ENCODE measurements around the gene NFASC.

The NFASC gene

DNA sequence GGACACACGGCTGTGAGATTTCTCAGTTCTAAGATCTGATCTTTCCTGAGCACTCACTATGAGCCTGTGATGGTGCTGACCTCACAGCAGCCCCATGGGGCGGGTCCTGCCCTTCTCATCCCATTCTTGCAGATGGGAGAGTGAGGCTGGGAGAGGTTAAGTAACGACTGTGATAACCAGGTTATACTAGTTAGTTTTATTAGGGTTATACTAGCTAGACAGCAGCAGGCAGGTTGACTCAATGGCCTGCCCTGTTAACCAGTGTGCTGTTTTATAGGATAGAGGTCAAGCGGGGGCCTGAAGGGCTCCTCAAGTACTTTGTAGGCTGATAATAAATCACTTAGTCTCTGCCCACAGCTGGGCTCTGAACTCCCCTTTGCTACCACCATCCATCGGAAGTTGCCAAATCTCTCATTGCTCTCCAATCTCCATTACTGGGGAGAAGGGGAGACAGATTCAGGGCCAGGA lies 177.1 kb downstream of the NFASC start:
- DNase-seq, result no peak

DNA sequence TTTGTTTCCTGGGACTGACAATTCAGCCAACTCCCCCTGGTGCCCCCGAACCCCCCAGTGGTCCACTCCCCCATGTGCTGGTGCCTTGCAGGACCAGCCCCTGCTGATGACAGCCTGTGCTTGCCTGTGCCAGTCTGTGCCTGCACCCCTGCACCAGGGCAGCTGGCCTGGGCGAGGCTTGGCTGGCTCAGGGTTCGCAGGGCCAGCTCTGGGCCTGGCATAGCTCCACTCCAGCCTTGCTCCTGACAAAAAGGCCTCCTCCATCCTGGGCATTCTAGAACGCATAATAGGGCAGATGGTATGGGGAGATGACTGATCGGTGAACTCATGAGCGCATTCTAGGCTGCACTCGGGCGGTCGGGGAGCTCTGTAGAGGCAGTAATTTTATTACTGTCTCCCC lies 177.7 kb downstream of the NFASC start:
- DNase-seq, result no peak

DNA sequence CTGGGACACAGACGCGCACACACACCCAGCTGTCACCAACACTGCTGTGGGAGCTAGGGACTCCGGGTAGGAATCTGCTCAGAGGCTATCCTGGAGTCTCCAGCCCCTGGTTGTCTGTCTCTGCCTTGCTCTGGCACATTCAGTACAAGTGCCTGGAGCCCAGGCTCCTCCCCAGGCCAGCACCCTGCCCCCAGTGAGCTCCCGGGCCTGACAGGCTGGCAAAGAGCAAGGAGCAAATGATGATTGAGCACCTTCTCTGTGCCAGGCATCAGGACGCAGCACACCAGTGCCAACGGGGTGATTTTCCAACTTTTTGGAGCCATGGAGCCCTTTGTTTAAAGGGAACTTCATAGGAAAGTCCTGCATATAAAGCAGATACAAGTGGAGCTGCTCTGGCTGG lies 178.8 kb downstream of the NFASC start:
- no peak for DNase-seq

DNA sequence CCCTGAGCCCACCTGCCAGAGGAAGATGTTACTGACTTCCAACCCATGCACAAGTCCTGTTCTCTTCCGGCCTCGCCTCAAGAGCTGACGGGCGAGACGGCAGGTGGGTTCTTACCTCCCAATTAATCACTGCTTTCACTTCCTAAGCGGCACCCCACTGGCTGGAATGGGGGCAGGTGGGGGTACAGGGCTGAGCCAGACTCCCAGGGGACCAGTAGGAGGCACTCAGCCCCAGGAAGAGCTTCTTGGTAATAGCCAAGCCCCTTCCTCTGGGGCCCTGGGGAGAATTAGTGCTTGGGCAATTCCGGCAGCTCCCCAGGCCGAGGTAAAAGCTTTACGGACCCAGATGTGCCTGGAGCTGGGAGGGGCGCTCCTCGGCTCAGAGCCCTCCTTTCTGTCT lies 182.0 kb downstream of the NFASC start:
- no peak for DNase-seq

DNA sequence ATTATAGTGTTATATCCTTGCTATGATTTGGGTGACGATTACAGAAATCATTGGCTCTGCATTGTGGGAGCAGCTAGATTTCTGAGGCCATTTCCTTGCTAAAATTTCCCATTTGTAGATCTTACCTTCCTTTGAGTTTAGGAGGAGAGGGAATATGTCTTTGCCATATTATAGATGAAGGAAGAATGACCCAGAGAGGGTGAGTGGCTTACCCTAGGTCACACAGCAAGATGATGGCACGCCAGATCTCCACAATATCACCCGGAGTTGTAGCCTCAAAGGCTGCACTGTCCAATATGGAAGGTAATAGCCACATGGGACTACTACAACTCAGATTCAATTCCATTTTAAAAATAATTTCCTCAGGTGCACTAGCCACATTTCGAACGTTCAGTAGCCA lies 182.6 kb downstream of the NFASC start:
- no peak for DNase-seq

DNA sequence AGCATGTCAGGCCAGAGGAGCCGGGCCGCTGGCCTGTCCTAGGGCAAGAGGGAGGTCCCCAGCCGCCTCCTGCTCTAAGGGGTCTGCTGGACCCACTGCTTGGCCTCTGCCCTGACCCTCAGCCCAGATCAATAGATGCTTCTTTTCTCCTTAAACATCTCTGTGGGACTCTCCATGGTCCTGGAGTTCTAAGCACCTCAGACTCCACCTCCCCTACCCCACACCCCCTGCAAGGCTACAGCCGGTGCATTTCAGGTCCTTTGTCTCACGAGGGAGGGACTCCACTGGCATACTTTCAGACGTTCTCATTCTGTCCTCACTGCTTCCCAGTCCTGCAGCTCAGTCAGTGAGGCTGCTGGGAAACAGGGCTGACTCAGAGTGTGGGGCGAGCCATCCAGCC lies 183.4 kb downstream of the NFASC start:
- no peak for DNase-seq

DNA sequence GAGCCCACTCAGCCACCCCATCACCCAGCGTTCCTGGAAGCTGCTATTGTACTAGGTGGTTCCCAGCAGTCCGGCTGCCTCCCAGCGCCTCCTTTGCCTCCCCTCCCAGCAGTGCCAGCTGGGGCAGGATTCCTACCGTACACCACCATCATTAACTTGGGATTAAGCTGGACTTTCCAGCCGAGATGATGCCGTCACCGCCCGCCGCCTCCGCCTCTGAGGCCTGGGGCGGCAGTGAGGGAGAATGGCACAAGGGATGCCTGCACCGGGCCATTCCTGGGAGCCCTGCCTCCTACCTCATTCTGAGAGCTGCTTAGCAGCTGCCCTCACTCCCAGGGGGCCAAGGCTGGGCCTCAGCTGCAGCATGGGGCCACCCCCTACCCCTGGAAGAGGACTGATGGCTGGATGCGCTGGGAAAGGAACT lies 185.5 kb downstream of the NFASC start:
- DNase-seq, result no peak

DNA sequence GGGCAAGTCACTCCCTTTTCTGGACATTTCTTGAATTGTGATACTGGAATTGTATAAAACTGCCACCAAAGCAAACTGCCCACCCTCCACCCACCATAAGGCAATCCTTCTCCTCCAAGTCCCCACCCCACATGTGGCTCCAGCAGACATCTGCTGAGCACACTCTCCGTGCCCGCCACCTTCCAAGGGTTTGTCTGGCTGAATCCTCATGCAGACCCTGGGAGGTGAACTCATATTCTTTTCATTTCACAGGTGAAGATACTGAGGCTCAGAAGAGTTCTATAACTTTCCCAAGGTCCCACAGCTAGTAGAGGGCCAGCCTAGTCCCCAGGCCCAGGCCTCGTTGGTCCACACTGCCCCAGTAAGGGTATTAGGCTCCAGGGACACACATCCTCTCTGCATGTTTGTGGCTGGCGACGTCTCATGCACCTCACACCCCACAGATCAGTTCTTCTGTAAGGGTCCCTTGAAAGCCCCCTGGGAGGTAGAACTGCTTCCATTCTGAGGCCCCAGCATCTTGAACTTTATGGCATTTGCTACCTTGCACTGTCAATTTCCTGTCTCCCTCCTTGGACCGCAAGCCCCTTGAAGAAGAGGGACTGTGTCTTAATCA lies 186.4 kb downstream of the NFASC start:
- DNase-seq, result no peak

DNA sequence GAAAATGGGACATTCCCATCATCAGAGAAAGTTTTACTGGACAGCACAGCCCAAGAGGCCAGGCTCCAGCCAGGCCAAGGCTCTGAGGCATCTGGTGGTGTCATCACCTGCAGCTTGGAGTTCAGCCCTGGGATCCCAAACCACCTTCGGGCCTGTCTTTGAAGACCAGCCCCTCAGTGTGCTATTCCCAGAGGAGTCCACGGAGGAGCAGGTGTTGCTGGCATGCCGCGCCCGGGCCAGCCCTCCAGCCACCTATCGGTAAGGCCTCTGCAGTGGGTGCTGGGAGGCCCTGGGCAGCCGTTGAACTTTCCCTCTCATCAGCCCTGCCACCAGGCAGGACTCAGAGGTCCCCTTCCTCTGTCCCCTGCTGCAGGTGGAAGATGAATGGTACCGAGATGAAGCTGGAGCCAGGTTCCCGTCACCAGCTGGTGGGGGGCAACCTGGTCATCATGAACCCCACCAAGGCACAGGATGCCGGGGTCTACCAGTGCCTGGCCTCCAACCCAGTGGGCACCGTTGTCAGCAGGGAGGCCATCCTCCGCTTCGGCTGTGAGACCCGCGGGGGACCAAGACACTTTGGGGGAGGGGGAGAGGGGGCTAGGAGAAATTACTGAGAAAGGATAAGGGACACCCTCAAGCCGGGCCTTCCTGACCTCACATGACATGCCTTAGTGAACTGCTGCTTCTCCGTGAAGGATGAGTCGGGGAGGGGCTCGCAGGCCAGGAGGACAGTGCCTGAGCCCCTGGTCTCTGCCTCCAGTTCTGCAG lies 187.3 kb downstream of the NFASC start:
- DNase-seq, result no peak

DNA sequence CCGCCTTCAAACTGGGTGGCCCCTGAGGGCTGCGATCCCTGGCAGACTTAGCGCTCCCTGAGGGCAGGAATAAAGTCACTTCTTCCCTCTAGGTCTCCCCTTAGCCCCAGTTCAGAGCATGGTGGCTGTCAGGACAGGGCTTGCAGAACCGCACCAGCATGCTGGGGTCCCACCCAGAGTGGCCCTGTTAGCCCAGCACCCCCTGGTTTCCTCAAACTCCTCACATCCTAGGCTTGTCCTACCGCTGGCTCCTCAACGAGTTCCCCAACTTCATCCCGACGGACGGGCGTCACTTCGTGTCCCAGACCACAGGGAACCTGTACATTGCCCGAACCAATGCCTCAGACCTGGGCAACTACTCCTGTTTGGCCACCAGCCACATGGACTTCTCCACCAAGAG lies 188.2 kb downstream of the NFASC start:
- no peak for DNase-seq

DNA sequence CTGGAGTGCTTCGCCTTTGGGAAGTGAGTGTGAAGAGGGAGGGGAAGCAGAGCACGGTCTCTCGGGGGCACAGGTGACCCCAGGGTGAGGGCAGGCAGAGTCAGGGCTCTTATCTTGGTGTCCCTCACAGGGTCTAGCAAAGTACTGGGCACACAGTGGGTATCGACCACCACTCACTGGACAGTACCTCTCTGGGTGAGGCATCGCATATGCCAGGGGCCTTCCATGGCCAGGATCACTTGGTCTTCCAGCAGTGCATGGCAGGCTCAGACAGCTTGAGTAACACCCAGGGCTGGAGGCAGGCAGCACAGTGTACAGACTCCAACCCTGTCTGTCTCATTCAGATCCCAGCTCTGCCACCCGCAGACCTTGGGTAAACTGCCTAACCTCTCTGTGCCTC lies 189.0 kb downstream of the NFASC start:
- DNase-seq, result no peak

DNA sequence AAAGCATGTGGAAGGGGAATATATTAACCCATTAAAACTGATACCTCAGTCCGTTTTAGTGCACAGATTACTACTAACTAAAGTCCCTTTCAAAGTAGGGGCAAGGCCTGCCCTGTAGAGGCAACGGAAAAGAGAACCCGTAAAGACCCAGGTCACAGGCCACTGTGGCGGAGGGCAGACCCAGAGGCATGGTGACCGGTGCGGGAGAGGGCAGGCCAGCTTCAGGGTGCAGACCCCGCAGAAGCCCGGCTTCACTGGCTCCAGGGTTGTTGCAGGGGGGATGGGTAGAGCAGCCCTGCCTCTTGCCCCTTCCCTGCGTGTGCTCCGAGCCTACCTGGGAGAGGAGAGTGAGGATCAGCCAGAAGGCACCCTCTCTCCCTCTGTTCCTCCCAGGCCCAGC lies 190.1 kb downstream of the NFASC start:
- no peak for DNase-seq

DNA sequence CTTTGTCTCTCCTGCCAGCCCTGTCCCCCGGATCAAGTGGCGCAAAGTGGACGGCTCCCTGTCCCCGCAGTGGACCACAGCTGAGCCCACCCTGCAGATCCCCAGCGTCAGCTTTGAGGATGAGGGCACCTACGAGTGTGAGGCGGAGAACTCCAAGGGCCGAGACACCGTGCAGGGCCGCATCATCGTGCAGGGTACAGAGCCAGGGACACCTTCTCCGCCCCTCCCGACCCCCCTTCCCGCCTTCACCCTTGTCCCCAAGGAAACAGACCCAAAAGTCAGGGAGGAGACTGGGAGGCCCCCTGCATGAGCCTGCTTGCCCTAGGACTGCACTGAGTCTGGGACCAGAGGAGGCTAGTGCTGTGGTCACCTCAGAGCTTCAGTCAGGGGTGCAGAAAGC lies 190.6 kb downstream of the NFASC start:
- no peak for DNase-seq

DNA sequence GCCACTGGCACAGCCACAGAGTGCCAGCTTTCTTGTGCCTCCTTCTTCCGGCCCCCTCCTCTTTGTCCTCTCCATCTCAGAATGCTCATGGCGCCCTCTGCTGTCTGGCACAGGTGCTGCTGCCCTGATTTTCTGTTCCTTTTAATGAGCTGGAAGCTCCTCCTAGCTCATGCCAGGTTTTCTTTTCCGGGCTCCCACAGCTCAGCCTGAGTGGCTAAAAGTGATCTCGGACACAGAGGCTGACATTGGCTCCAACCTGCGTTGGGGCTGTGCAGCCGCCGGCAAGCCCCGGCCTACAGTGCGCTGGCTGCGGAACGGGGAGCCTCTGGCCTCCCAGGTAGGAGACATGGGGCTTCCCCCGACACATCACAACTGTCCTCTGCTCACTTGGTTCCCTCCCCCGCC lies 191.0 kb downstream of the NFASC start:
- DNase-seq, result peak; percentile 71

DNA sequence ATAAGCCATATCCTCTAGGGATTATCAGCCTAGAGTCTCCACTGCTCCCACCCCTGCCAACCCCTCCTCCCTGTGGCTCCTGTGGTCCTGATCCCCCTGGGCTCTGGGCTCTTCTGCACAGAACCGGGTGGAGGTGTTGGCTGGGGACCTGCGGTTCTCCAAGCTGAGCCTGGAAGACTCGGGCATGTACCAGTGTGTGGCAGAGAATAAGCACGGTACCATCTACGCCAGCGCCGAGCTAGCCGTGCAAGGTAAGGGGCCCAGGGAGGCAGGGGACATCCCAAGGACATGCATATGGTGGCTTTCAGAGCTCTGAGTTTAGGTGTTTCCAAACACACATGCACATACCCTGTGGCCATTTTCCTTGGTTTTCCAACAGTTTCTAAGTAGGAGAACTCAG lies 191.7 kb downstream of the NFASC start:
- no peak for DNase-seq

DNA sequence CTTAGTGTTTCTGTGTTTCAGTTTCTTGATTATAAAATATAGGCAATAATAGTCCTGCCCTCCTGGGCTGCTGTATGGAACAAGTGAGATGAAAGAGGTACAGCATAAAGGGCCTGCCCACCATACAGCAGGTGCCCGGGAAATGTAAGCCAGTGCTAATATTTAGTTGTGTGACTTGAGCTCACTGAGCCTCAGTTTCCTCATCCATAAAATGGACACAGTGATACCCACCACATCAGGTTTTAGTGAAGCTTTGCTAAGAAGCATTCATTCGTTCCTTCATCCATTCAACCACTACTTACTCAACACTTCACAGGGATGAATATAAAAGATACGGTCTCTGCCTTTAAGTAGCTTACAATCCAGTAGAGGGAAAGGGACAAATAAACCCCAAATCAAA lies 192.2 kb downstream of the NFASC start:
- DNase-seq, result no peak

DNA sequence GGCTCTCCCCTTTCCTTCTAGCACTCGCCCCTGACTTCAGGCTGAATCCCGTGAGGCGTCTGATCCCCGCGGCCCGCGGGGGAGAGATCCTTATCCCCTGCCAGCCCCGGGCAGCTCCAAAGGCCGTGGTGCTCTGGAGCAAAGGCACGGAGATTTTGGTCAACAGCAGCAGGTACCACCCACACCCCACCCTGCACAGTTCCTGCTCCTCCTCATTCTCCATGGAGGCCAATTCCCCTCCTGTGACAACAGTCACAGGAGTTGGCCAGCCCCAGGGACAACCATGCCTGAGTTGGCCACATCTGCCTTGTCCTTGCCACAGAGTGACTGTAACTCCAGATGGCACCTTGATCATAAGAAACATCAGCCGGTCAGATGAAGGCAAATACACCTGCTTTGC lies 193.6 kb downstream of the NFASC start:
- DNase-seq, result no peak

DNA sequence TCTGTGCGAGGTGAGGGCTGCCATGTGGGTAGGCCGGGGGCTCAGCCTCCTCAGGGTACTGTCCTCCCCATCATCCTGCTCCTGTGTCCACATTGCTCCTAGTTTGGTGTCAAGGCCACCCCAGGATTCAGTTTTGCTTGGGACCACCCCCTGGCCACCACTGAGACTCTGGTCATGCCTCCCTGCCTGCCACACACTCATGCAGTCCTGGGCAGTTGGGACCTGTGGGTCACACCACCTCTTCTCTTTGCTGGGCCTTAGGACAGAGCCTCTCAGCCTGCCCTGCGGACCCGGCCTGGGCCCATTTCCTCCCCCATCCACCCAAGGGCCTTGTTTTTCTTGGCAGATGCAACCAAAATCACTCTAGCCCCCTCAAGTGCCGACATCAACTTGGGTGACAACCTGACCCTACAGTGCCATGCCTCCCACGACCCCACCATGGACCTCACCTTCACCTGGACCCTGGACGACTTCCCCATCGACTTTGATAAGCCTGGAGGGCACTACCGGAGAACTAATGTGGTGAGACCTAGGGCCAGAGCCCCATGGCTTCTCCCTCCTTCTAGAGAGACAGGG lies 194.2 kb downstream of the NFASC start:
- DNase-seq, result no peak

DNA sequence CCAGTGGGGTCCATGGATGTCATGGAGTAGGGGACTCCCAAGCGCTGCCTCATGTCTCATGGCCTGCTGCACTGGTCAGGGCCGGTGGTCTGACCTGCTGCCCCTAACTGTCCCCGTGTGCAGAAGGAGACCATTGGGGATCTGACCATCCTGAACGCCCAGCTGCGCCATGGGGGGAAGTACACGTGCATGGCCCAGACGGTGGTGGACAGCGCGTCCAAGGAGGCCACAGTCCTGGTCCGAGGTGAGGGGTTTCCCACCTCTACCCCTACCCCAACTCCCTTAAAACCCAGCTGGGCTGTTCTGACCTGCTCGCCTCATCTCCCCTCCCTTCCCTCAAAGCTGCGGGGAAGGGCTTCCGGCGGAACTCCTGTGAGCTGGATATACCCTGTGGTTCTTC lies 195.0 kb downstream of the NFASC start:
- no peak for DNase-seq

DNA sequence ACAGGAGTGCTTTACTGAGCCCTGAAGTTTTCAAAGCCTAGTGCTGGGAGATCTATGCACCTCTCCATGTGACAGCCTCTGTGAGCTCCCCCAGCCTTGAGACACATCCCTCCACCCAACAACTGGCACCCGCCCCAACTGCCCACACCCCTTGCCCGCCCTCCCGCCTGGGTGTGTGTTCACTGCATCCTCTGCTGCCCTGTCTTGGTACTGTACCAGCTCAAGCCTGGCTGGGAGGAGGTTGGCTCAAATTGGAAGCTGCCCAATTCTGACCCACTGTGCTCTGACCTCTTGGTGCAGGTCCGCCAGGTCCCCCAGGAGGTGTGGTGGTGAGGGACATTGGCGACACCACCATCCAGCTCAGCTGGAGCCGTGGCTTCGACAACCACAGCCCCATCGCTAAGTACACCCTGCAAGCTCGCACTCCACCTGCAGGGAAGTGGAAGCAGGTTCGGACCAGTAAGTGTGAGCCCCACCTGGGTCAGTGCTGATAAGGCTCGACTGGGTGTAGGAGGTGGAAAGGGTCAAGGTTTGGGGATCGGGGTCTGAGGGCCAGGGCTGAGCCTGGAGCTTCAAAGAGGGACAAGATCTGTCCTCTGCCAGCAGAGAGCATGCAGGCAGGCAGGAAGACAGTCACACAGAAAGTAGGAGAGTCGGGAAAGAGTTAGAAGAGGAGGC lies 195.6 kb downstream of the NFASC start:
- no peak for DNase-seq

DNA sequence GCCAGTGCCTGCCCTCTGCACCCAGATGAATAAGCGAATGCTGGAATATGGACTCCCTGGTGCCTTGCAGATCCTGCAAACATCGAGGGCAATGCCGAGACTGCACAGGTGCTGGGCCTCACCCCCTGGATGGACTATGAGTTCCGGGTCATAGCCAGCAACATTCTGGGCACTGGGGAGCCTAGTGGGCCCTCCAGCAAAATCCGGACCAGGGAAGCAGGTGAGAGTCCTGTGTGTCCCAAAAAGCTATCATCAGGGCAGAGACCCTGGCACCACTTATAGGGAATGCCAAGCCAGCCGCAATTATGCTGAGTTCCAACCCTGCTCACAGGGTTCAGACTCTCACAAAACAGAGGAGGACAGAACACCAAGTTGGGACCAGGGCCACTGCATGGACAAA lies 196.4 kb downstream of the NFASC start:
- no peak for DNase-seq

DNA sequence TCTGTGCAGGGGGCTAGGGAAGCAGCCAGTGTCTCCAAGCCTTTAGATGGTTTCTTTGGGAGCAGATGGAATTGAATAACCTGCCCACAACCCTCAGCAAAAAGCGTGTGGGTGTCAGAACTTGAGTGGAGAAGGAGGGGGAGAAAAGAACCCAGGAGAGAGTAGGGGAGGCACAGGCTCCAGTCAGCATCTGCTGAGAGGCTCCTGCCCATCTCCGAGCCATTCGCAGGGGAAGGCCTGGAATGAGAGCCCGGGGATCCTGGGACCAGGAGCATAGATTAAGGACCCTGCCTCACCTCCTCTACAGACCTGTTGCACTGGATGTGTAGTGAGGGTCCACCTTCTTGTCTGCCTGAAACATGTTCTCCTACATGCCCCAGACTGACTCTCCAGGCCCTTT lies 197.3 kb downstream of the NFASC start:
- no peak for DNase-seq

DNA sequence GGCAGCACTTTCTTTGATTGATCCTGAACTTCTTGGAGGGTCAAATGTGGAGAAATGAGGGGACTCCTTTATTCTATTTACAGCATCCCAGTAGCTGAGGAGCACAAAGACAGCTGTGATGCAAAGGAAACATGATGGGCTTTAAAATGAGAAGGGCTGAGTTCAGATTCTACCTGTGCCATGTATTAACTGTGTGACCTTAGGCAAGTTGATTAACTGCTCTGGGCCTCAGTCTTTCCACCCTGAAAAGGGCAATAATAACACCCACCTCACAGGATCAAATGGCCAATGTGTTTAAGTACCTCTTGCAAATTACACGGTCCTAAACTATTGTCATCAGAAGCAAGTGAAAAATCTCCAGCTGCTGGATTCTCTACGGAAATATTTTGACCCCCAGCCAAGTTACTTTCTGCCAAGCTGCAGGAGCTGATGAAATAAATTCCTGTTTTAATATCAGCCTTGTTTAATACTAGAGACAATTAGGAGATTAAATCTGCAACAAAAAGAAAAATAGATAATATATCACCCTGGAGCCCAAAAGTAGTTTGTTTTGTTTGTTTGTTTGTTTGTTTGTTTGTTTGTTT lies 197.9 kb downstream of the NFASC start:
- DNase-seq, result no peak

All from NCI-H1092 (cell line).